ENCODE measurements around the gene SMARCD3. TPM values are rescaled to one million over a fixed set of nuclear protein-coding genes. Genes with fewer than 3 reads are reported as not detected.

Gene SMARCD3
- total RNA-seq, 1 experiment from 2014 or later: 30.3 TPM

GRCh38 chr7:151197932-151198331, 50.6 kb downstream of the SMARCD3 start:
- Histone ChIP-seq H3K27ac (ENCODE audit: low read depth, low read length) (no peak overlapping the region), H3K4me2 (ENCODE audit: low read length) (no peak overlapping the region), H3K4me1 (ENCODE audit: control insufficient read depth in 1 of 2, insufficient read depth in 2 of 2, low read length in 2 of 2) (no peaks in the 10 kb centered on the region), H2AFZ (ENCODE audit: low read depth, low read length, poor library complexity, severe bottlenecking) (no peak overlapping the region), H3K9ac (ENCODE audit: low read length) (no peak overlapping the region), H3K9me2 (ENCODE audit: insufficient read depth) (no peaks in the 10 kb centered on the region), H3K9me3 (ENCODE audit: control insufficient read depth in 1 of 2, insufficient read depth in 1 of 2, low read depth in 1 of 2, low read length in 2 of 2) (no peaks in the 10 kb centered on the region), H3K4me3 (replicated peaks in 1 of 2; ENCODE audit: low read depth in 1 of 2, low read length in 2 of 2) (no peak overlapping the region), H3K79me2 (ENCODE audit: insufficient read depth, low read length) (no peaks in the 10 kb centered on the region), H4K20me1 (ENCODE audit: insufficient read depth) (no peaks in the 10 kb centered on the region), H3K27me3 (ENCODE audit: insufficient read depth, low read length) (peaks cover 24% of the 10 kb centered on the region; the same call in 1 of the 2 replicates), H3K36me3 (ENCODE audit: control insufficient read depth in 1 of 2, insufficient read depth in 2 of 2, low read length in 2 of 2) (no peaks in the 10 kb centered on the region)
- RAD21 ChIA-PET (ENCODE audit: low non-redundant PET in 1 of 2, low total read pairs in 2 of 2, uncharacterized antibody in 2 of 2, unreplicated experiment in 2 of 2): no interaction called here
- BruUV-seq (replicated peaks): no TSS peak
- ATAC-seq (no peak), DNase-seq (ENCODE audit: low read depth, low spot score) (no peak)
- no peak for TF ChIP-seq SP1 (IDR thresholded peaks at IDR 0.05; ENCODE audit: low read depth)
- TF ChIP-seq EGR1 (IDR thresholded peaks at IDR 0.05; ENCODE audit: low read depth): no peak
- no peak for TF ChIP-seq EZH2phosphoT487 (IDR thresholded peaks at IDR 0.05; ENCODE audit: borderline replicate concordance)
- no peak for TF ChIP-seq ZNF274 (IDR thresholded peaks at IDR 0.05; ENCODE audit: low read depth, low read length)
- TF ChIP-seq TCF7L2 (IDR thresholded peaks at IDR 0.05; ENCODE audit: borderline replicate concordance, extremely low read depth, insufficient read depth, insufficient read length): no peak
- no peak for TF ChIP-seq FOSL1 (IDR thresholded peaks at IDR 0.05; ENCODE audit: low read depth)
- TF ChIP-seq CBX3 (IDR thresholded peaks at IDR 0.05; ENCODE audit: low read depth): no peak
- no peak for TF ChIP-seq ATF3 (IDR thresholded peaks at IDR 0.05)
- intact Hi-C loops (cut with micrococcal nuclease): no loop called here
- POLR2A ChIA-PET: no interaction called here
- CTCF ChIA-PET: no interaction called here

- no peak overlapping the region for H3K9ac ChIP-seq (ENCODE audit: low read length)
- no peak overlapping the region for H3K4me3 ChIP-seq (replicated peaks in 1 of 2; ENCODE audit: low read depth in 1 of 2, low read length in 2 of 2)
- no TSS peak for BruUV-seq (replicated peaks)
- no peaks in the 10 kb centered on the region for H3K9me3 ChIP-seq (ENCODE audit: control insufficient read depth in 1 of 2, insufficient read depth in 1 of 2, low read depth in 1 of 2, low read length in 2 of 2)
- ChIA-PET CTCF (no interaction called here), RAD21 (ENCODE audit: low non-redundant PET in 1 of 2, low total read pairs in 2 of 2, uncharacterized antibody in 2 of 2, unreplicated experiment in 2 of 2) (no interaction called here), POLR2A (no interaction called here)
- no peaks in the 10 kb centered on the region for H3K79me2 ChIP-seq (ENCODE audit: insufficient read depth, low read length)
- no peak; the same call in 1 of the 2 replicates for ATAC-seq
- H3K27ac ChIP-seq (ENCODE audit: low read depth, low read length): no peak overlapping the region
- H3K9me2 ChIP-seq (ENCODE audit: insufficient read depth): no peaks in the 10 kb centered on the region
- no peaks in the 10 kb centered on the region for H3K36me3 ChIP-seq (ENCODE audit: control insufficient read depth in 1 of 2, insufficient read depth in 2 of 2, low read length in 2 of 2)
- H3K27me3 ChIP-seq (ENCODE audit: insufficient read depth, low read length): peaks cover 18% of the 10 kb centered on the region; the same call in 1 of the 2 replicates
- DNase-seq (ENCODE audit: low read depth, low spot score): no peak
- no peak overlapping the region for H2AFZ ChIP-seq (ENCODE audit: low read depth, low read length, poor library complexity, severe bottlenecking)
- no peak overlapping the region for H3K4me2 ChIP-seq (ENCODE audit: low read length)
- no peaks in the 10 kb centered on the region for H3K4me1 ChIP-seq (ENCODE audit: control insufficient read depth in 1 of 2, insufficient read depth in 2 of 2, low read length in 2 of 2)
- intact Hi-C loops (cut with micrococcal nuclease): no loop called here
- H4K20me1 ChIP-seq (ENCODE audit: insufficient read depth): no peaks in the 10 kb centered on the region
- TF ChIP-seq CBX3 (IDR thresholded peaks at IDR 0.05; ENCODE audit: low read depth) (no peak), YY1 (IDR thresholded peaks at IDR 0.05; ENCODE audit: extremely low read depth, insufficient replicate concordance, low read depth, low read length) (no peak), REST (IDR thresholded peaks at IDR 0.05; ENCODE audit: low read depth) (no peak), JUND (IDR thresholded peaks at IDR 0.05) (no peak), CEBPB (IDR thresholded peaks at IDR 0.05; ENCODE audit: low read depth) (no peak), SIN3A (IDR thresholded peaks at IDR 0.05; ENCODE audit: low read depth) (no peak), FOSL1 (IDR thresholded peaks at IDR 0.05; ENCODE audit: low read depth) (no peak), EGR1 (IDR thresholded peaks at IDR 0.05; ENCODE audit: low read depth) (no peak), ZNF274 (IDR thresholded peaks at IDR 0.05; ENCODE audit: low read depth, low read length) (no peak), RAD21 (IDR thresholded peaks at IDR 0.05; ENCODE audit: low read depth) (no peak), EZH2 (IDR thresholded peaks at IDR 0.05) (no peak)
Measured at GRCh38 chr7:151195616-151196450, 52.7 kb downstream of the SMARCD3 start.
